ENCODE measurements around the gene HORMAD2.

DNA sequence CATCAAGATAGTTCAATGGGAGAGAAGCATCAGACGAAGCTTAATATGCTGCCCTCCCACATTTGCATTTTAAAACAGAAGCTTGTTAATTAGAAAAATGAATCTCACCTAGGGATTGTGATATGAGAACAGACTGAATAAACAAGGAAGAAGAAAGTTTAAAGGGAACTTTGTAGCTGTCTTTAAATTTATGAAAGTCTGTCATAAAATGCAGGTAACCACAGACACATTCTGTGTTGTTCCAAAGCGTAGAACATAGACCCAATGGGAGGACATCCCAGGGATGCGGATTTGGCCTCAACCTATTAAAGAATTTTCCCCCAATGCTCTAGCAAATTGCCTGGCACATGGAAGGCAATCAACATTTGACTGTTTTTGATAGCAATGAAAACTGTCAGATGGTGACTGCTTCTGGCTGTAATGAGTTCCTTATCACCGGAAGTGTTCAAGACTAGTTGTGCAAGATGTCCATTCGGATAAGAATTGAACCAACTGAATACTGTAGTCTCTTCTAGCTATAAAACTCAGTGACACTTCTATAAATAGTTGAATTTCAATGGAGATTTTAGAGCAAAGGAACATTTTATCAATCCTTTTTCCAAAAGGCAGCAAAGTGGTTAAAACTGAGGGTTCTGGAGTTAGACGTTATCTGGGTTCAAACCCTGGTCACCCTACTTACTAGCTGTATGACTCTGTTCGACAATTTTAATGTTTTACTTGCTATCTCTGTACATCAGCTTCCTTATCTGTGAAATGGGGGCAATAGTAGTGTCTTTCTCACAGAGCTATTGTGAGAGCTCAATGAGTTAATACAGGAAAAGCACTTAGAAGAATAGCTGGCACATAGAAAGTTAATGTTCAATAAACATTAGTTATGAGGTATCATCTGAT, 101.4 kb downstream of the HORMAD2 start:
- TF ChIP-seq POLR2AphosphoS5 (IDR thresholded peaks at IDR 0.05) (no peak), EP300 (IDR thresholded peaks at IDR 0.05) (no peak), POLR2A (IDR thresholded peaks at IDR 0.05) (no peak)
- TF ChIP-seq, protein P1, sequence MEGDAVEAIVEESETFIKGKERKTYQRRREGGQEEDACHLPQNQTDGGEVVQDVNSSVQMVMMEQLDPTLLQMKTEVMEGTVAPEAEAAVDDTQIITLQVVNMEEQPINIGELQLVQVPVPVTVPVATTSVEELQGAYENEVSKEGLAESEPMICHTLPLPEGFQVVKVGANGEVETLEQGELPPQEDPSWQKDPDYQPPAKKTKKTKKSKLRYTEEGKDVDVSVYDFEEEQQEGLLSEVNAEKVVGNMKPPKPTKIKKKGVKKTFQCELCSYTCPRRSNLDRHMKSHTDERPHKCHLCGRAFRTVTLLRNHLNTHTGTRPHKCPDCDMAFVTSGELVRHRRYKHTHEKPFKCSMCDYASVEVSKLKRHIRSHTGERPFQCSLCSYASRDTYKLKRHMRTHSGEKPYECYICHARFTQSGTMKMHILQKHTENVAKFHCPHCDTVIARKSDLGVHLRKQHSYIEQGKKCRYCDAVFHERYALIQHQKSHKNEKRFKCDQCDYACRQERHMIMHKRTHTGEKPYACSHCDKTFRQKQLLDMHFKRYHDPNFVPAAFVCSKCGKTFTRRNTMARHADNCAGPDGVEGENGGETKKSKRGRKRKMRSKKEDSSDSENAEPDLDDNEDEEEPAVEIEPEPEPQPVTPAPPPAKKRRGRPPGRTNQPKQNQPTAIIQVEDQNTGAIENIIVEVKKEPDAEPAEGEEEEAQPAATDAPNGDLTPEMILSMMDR (IDR thresholded peaks at IDR 0.05) = no peak
